COLO668 (cell line): ENCODE data around the gene AHSG.

Experiments
- DNase-seq: peaks from one replicate; lab custom pipeline; 2025; ENCODE audit not compliant: unreplicated experiment; lab: John Stamatoyannopoulos, UW

Gene AHSG

GRCh38 chr3:186592682-186593081 lies 20.2 kb upstream of the AHSG start:
- DNase-seq, result no peak

- DNase-seq, result no peak
These were observed 19.0 kb upstream of the AHSG start for GRCh38 chr3:186593862-186594261.

GRCh38 chr3:186594591-186595113 lies 18.2 kb upstream of the AHSG start:
- no peak for DNase-seq

- no peak for DNase-seq
These were observed 16.1 kb upstream of the AHSG start for GRCh38 chr3:186596568-186597287.

- DNase-seq, result no peak
These were observed 14.6 kb upstream of the AHSG start for GRCh38 chr3:186598108-186598784.

- no peak for DNase-seq
These were observed 14.1 kb upstream of the AHSG start for GRCh38 chr3:186598794-186599141.

GRCh38 chr3:186599142-186599784 lies 13.6 kb upstream of the AHSG start:
- DNase-seq, result no peak

GRCh38 chr3:186599785-186600166 lies 13.1 kb upstream of the AHSG start:
- DNase-seq, result no peak

- DNase-seq, result no peak
These were observed 12.0 kb upstream of the AHSG start for GRCh38 chr3:186600896-186601295.

- DNase-seq, result no peak
These were observed 9.7 kb upstream of the AHSG start for GRCh38 chr3:186603159-186603558.

- DNase-seq, result no peak
These were observed 7.8 kb upstream of the AHSG start for GRCh38 chr3:186605078-186605477.

GRCh38 chr3:186605561-186606545 lies 7.0 kb upstream of the AHSG start:
- no peak for DNase-seq

GRCh38 chr3:186608624-186609215 lies 4.1 kb upstream of the AHSG start:
- DNase-seq, result no peak

- DNase-seq, result no peak
These were observed 3.5 kb upstream of the AHSG start for GRCh38 chr3:186609247-186609868.

GRCh38 chr3:186612065-186612464 lies 795 bp upstream of the AHSG start:
- DNase-seq, result no peak

- no peak for DNase-seq
These were observed 891 bp downstream of the AHSG start for GRCh38 chr3:186613637-186614265.

GRCh38 chr3:186614266-186614596 lies 1.4 kb downstream of the AHSG start:
- no peak for DNase-seq

GRCh38 chr3:186614597-186615483 lies 2.0 kb downstream of the AHSG start:
- peak; percentile 57 for DNase-seq

GRCh38 chr3:186616299-186616617 lies 3.4 kb downstream of the AHSG start:
- DNase-seq, result no peak
